Endodermal cell (in vitro differentiated cells): ENCODE measurements around the gene PDIA4. TPM values are rescaled to one million over a fixed set of nuclear protein-coding genes. Genes with fewer than 3 reads are reported as not detected.
"Not testable (repeated sequence)": the region's sequence is repeated elsewhere in the genome, so short reads cannot be mapped to it uniquely, and the experiment has no call there.

Experiments
- DNase-seq: peaks from one replicate; pipeline ENCODE4 v3.0.0-alpha.2; 2017
- H3K27ac ChIP-seq: 2 replicates; pipeline ENCODE4 v1.5.1; 2013; ENCODE audit warnings: mild to moderate bottlenecking, low read depth, low read length, moderate library complexity
- H3K27me3 ChIP-seq: 2 replicates; pipeline ENCODE4 v1.6.1; 2013; ENCODE audit warnings: mild to moderate bottlenecking, low read length, moderate library complexity; ENCODE audit not compliant: insufficient read depth, control insufficient read depth, poor library complexity, severe bottlenecking
- H3K36me3 ChIP-seq: 2 replicates; pipeline ENCODE4 v1.7.0; 2013; ENCODE audit warnings: mild to moderate bottlenecking, low read length, moderate library complexity; ENCODE audit not compliant: control insufficient read depth, insufficient read depth
- H3K4me1 ChIP-seq: one replicate; pipeline ENCODE4 v1.7.0; 2013; ENCODE audit warnings: low read length; ENCODE audit not compliant: control insufficient read depth, insufficient read depth
- H3K4me3 ChIP-seq: 2 replicates; pipeline ENCODE4 v1.5.1; 2013; ENCODE audit warnings: mild to moderate bottlenecking, low read length, moderate library complexity
- H3K9ac ChIP-seq: 2 replicates; pipeline ENCODE4 v1.6.1; 2013; ENCODE audit warnings: mild to moderate bottlenecking, low read length, moderate library complexity; ENCODE audit not compliant: poor library complexity, severe bottlenecking; ENCODE audit errors: extremely low read depth
- H3K9me3 ChIP-seq: 2 replicates; pipeline ENCODE4 v1.6.1; 2013; ENCODE audit warnings: mild to moderate bottlenecking, low read length, moderate library complexity; ENCODE audit not compliant: control insufficient read depth
- H3K27ac Mint-ChIP-seq: 2 replicates; pipeline ENCODE4 v1.8.0; 2020; ENCODE audit warnings: mixed read lengths
- H3K27me3 Mint-ChIP-seq: 2 replicates; pipeline ENCODE4 v1.8.0; 2021; ENCODE audit warnings: mild to moderate bottlenecking, mixed read lengths; ENCODE audit not compliant: insufficient read depth
- H3K36me3 Mint-ChIP-seq: 2 replicates; pipeline ENCODE4 v1.8.0; 2020; ENCODE audit warnings: low read depth, mixed read lengths
- H3K4me1 Mint-ChIP-seq: 2 replicates; pipeline ENCODE4 v1.8.0; 2020; ENCODE audit warnings: mixed read lengths
- H3K4me3 Mint-ChIP-seq: 2 replicates; pipeline ENCODE4 v1.8.0; 2020; ENCODE audit warnings: mild to moderate bottlenecking, moderate library complexity, mixed read lengths
- H3K9me3 Mint-ChIP-seq: 2 replicates; pipeline ENCODE4 v1.8.0; 2020; ENCODE audit warnings: mild to moderate bottlenecking, mixed read lengths
- CTCF ChIP-seq: fragments of 200-600 bp; sonication (generic); conservative IDR thresholded peaks from 2 replicates; pipeline ENCODE4 v1.5.0; 2021; ENCODE audit warnings: antibody characterized with exemption, mild to moderate bottlenecking
- WGBS, 2 experiments: methylation state at CpG; one replicate each; pipeline versions ENCODE4 v1.1.5 to v1.1.7; 2013; ENCODE audit warnings: missing lambda C conversion rate in 2 of 2, mixed read lengths in 1 of 2; ENCODE audit not compliant: insufficient coverage in 1 of 2, insufficient read length in 1 of 2; 5-methylcytosine and 5-hydroxymethylcytosine counted together
- total RNA-seq, 2 donors: library from RNA; stranded (reverse); fragmentation: NEBNext Ultra II Directional in 1 of 2; extraction: Animal tissue kit (Norgen Biotek cat#: 25700) in 1 of 2; gene quantifications; 2 replicates in 1 of 2; 3 replicates in 1 of 2; pipeline ENCODE4 v1.2.1, GENCODE V29; 2021

PDIA4 gene
- total RNA-seq, 2 donors from 2014 or later = 369 to 402 TPM

- DNase-seq = no peak
- H3K27ac Mint-ChIP-seq = no peak overlapping the region
- TF ChIP-seq CTCF = no peak
- Histone ChIP-seq H3K9ac (no peak overlapping the region), H3K9me3 (no peaks in the 10 kb centered on the region), H3K27ac (no peak overlapping the region), H3K36me3 (no peaks in the 10 kb centered on the region), H3K4me1 (no peaks in the 10 kb centered on the region), H3K4me3 (no peak overlapping the region), H3K27me3 (no peaks in the 10 kb centered on the region)
- no peak overlapping the region for H3K4me3 Mint-ChIP-seq
- no peaks in the 10 kb centered on the region for H3K9me3 Mint-ChIP-seq
- peaks cover 10% of the 10 kb centered on the region for H3K27me3 Mint-ChIP-seq
- 88 to 94% methylated on average over 7 to 9 of the region's 9 CpGs for WGBS, 2 experiments
- H3K36me3 Mint-ChIP-seq = no peaks in the 10 kb centered on the region
- peaks cover 22% of the 10 kb centered on the region for H3K4me1 Mint-ChIP-seq
Observed at GRCh38 chr7:148979827-148980226, 48.5 kb downstream of the PDIA4 start.

- H3K4me1 Mint-ChIP-seq = peaks cover 22% of the 10 kb centered on the region
- not testable (repeated sequence) for H3K9me3 Mint-ChIP-seq, DNase-seq, H3K27ac Mint-ChIP-seq, H3K4me3 ChIP-seq, H3K9me3 ChIP-seq, H3K36me3 ChIP-seq, H3K36me3 Mint-ChIP-seq, H3K4me1 ChIP-seq, H3K27ac ChIP-seq, H3K27me3 Mint-ChIP-seq, H3K27me3 ChIP-seq, H3K9ac ChIP-seq, H3K4me3 Mint-ChIP-seq
- 76 to 87% methylated on average over 4 to 7 of the region's 7 CpGs for WGBS, 2 experiments
- TF ChIP-seq CTCF = peak; percentile 54
Observed at GRCh38 chr7:148979072-148979471, 49.2 kb downstream of the PDIA4 start.

GRCh38 chr7:148978091-148978490 is 50.2 kb downstream of the PDIA4 start:
- H3K36me3 ChIP-seq = no peaks in the 10 kb centered on the region
- peaks cover 16% of the 10 kb centered on the region for H3K4me1 Mint-ChIP-seq
- TF ChIP-seq CTCF = no peak
- 86 to 94% methylated on average over 6 to 8 of the region's 8 CpGs for WGBS, 2 experiments
- no peak overlapping the region for H3K9ac ChIP-seq
- no peaks in the 10 kb centered on the region for H3K27me3 ChIP-seq
- no peak overlapping the region for H3K27ac ChIP-seq
- H3K9me3 Mint-ChIP-seq = no peaks in the 10 kb centered on the region
- no peak for DNase-seq
- H3K4me1 ChIP-seq = no peaks in the 10 kb centered on the region
- H3K36me3 Mint-ChIP-seq = no peaks in the 10 kb centered on the region
- no peak overlapping the region for H3K4me3 ChIP-seq
- H3K27me3 Mint-ChIP-seq = peaks cover 10% of the 10 kb centered on the region
- no peaks in the 10 kb centered on the region for H3K9me3 ChIP-seq
- H3K27ac Mint-ChIP-seq = peak overlapping the region; percentile 3
- no peak overlapping the region for H3K4me3 Mint-ChIP-seq
